SK-N-SH (cell line): ENCODE data around the gene PSMB2. TPM values are rescaled to one million over a fixed set of nuclear protein-coding genes. Genes with fewer than 3 reads are reported as not detected.

Experiments
- CTCF ChIA-PET: fragments of 300-600, 350-600 bp; formaldehyde crosslinking; extraction: SDS; loops from one replicate; lab custom pipeline; 2021; lab: Yijun Ruan, JAX
- POLR2A ChIA-PET: fragments of 350-600 bp; sonication (Branson Sonifier 250); formaldehyde crosslinking; extraction: SDS; loops from one replicate; lab custom pipeline; 2020; ENCODE audit warnings: antibody characterized with exemption, inconsistent platforms; lab: Yijun Ruan, JAX
- DNase-seq: peaks from one replicate; pipeline ENCODE4 v3.0.0; 2012
- H2AFZ ChIP-seq: fragments of 200-600 bp; sonication (generic); 2 replicates; pipeline ENCODE4 v1.8.1; 2016; ENCODE audit warnings: antibody characterized with exemption, mild to moderate bottlenecking, low read depth
- H3F3A ChIP-seq: fragments of 200-600 bp; sonication (generic); replicated peaks from 2 replicates; pipeline ENCODE3; 2016; ENCODE audit warnings: antibody characterized with exemption, mild to moderate bottlenecking; ENCODE audit not compliant: insufficient read depth
- H3K27ac ChIP-seq, 2 experiments: fragments of 200-500 bp in 1 of 2; fragments of 200-600 bp in 1 of 2; sonication (Bioruptor generic) in 1 of 2; sonication (generic), shearing (Covaris generic) in 1 of 2; 2 replicates each; pipeline versions ENCODE4 v1.5.1 to v1.6.1; 2014 to 2016; ENCODE audit warnings: low read depth in 2 of 2, inconsistent platforms in 1 of 2, low read length in 1 of 2, mild to moderate bottlenecking in 1 of 2, mixed read lengths in 1 of 2
- H3K27me3 ChIP-seq: fragments of 200-600 bp; sonication (generic), shearing (Covaris generic); 2 replicates; pipeline ENCODE4 v1.6.1; 2016; ENCODE audit warnings: mixed run types; ENCODE audit not compliant: insufficient read depth
- H3K36me3 ChIP-seq, 2 experiments: fragments of 200-500 bp in 1 of 2; fragments of 200-600 bp in 1 of 2; sonication (Bioruptor generic) in 1 of 2; sonication (generic) in 1 of 2; replicated peaks in 1 of 2; 2 replicates each; pipeline versions ENCODE3 to v1.5.1; 2014 to 2016; ENCODE audit warnings: low read length in 1 of 2, mild to moderate bottlenecking in 1 of 2; ENCODE audit not compliant: insufficient read depth in 2 of 2, control insufficient read depth in 1 of 2
- H3K4me1 ChIP-seq, 2 experiments: fragments of 200-500 bp in 1 of 2; fragments of 200-600 bp in 1 of 2; sonication (Bioruptor generic) in 1 of 2; sonication (generic), shearing (Covaris generic) in 1 of 2; 2 replicates each; pipeline versions ENCODE4 v1.5.1 to v1.6.1; 2014 to 2016; ENCODE audit warnings: low read depth in 1 of 2, low read length in 1 of 2, mixed run types in 1 of 2; ENCODE audit not compliant: insufficient read depth in 2 of 2, control insufficient read depth in 1 of 2
- H3K4me2 ChIP-seq: fragments of 200-600 bp; sonication (generic), shearing (Covaris generic); 2 replicates; pipeline ENCODE4 v1.6.1; 2017; ENCODE audit warnings: mixed run types
- H3K4me3 ChIP-seq, 2 experiments: fragments of 200-500 bp in 1 of 2; fragments of 200-600 bp in 1 of 2; sonication (Bioruptor generic) in 1 of 2; sonication (generic), shearing (Covaris generic) in 1 of 2; 2 replicates each; pipeline versions ENCODE4 v1.5.1 to v1.8.1; 2014 to 2016; ENCODE audit warnings: low read depth in 2 of 2, inconsistent platforms in 1 of 2, low read length in 1 of 2, mild to moderate bottlenecking in 1 of 2, mixed read lengths in 1 of 2, moderate library complexity in 1 of 2
- H3K79me2 ChIP-seq: fragments of 200-600 bp; sonication (generic); 2 replicates; pipeline ENCODE4 v1.8.1; 2017; ENCODE audit warnings: mild to moderate bottlenecking; ENCODE audit not compliant: insufficient read depth
- H3K9ac ChIP-seq: fragments of 200-600 bp; sonication (generic); 2 replicates; pipeline ENCODE4 v1.6.1; 2017; ENCODE audit warnings: mixed run types
- H3K9me2 ChIP-seq: fragments of 200-600 bp; sonication (generic); 2 replicates; pipeline ENCODE4 v1.6.1; 2017; ENCODE audit warnings: mixed run types
- H3K9me3 ChIP-seq: fragments of 200-600 bp; sonication (generic); 2 replicates; pipeline ENCODE4 v1.6.1; 2017; ENCODE audit warnings: mixed run types, mild to moderate bottlenecking, moderate library complexity
- H4K20me1 ChIP-seq: fragments of 200-600 bp; sonication (generic); 2 replicates; pipeline ENCODE4 v1.6.1; 2017; ENCODE audit warnings: mild to moderate bottlenecking, mixed run types; ENCODE audit not compliant: insufficient read depth
- CHD2 ChIP-seq: fragments of 150-350 bp; IDR thresholded peaks from 2 replicates; pipeline ENCODE4 v1.6.1; 2018; ENCODE audit warnings: low read length; ENCODE audit not compliant: partially characterized antibody
- CTCF ChIP-seq: fragments of 200-600 bp; sonication (generic); IDR thresholded peaks from 2 replicates; pipeline ENCODE4 v1.6.1; 2017; ENCODE audit warnings: antibody characterized with exemption, mild to moderate bottlenecking, moderate library complexity
- JUND ChIP-seq: IDR thresholded peaks from 2 replicates; pipeline ENCODE4 v1.4.0; 2012
- MEF2A ChIP-seq: IDR thresholded peaks from 2 replicates; pipeline ENCODE4 v1.4.0; 2012; ENCODE audit warnings: low read depth, borderline replicate concordance
- NFIC ChIP-seq: IDR thresholded peaks from 2 replicates; pipeline ENCODE4 v1.4.0; 2012; ENCODE audit warnings: borderline replicate concordance
- RCOR1 ChIP-seq: fragments of 150-350 bp; IDR thresholded peaks from 2 replicates; pipeline ENCODE4 v1.6.1; 2017; ENCODE audit warnings: antibody characterized with exemption, low read length
- SIN3A ChIP-seq: IDR thresholded peaks from 2 replicates; pipeline ENCODE4 v1.6.1; 2012; ENCODE audit warnings: low read depth, mild to moderate bottlenecking, low read length, moderate library complexity, borderline replicate concordance
- SMC3 ChIP-seq: IDR thresholded peaks from 2 replicates; pipeline ENCODE4 v1.6.1; 2012; ENCODE audit warnings: low read depth, low read length, improper control_type of control experiment
- TAF1 ChIP-seq: IDR thresholded peaks from 2 replicates; pipeline ENCODE4 v1.6.1; 2012; ENCODE audit warnings: low read depth, mild to moderate bottlenecking, low read length, moderate library complexity, borderline replicate concordance
- TCF12 ChIP-seq: IDR thresholded peaks from 2 replicates; pipeline ENCODE4 v1.4.0; 2012
- TEAD4 ChIP-seq: IDR thresholded peaks from 2 replicates; pipeline ENCODE4 v1.4.0; 2012; ENCODE audit warnings: mild to moderate bottlenecking, borderline replicate concordance; ENCODE audit not compliant: insufficient read depth
- WGBS: methylation state at CpG from one replicate; pipeline ENCODE4 v1.1.6; 2017; ENCODE audit warnings: low lambda C conversion rate; 5-methylcytosine and 5-hydroxymethylcytosine counted together
- polyA plus RNA-seq, 3 experiments: library from polyadenylated mRNA; depleted of rRNA; stranded (reverse); fragments of >200 nt; gene quantifications; 2 replicates each; pipeline ENCODE4 v1.2.3, GENCODE V29; 2012

PSMB2 gene
- polyA plus RNA-seq, 1 of the 3 experiments (the other 2 are of a cell fraction) = 83.5 TPM

GRCh38 chr1:35615440-35615839 is 25.9 kb downstream of the PSMB2 start:
- ChIA-PET POLR2A (no interaction called here), CTCF (interaction anchor here (1.1 to 1.4 kb wide), 2 partner anchors 100 to 111 kb away, joined by 4 to 5 read pairs; no protein-coding TSS in a partner anchor)
- Histone ChIP-seq H3F3A (no peaks in the 10 kb centered on the region), H3K27me3 (no peaks in the 10 kb centered on the region), H2AFZ (no peak overlapping the region), H3K79me2 (peaks cover 100% of the 10 kb centered on the region), H3K9me3 (no peaks in the 10 kb centered on the region), H4K20me1 (peaks cover 8% of the 10 kb centered on the region), H3K27ac (no peak overlapping the region), H3K9ac (no peak overlapping the region), H3K36me3 (peaks cover 31 to 49% of the 10 kb centered on the region in 2 experiments), H3K9me2 (no peaks in the 10 kb centered on the region), H3K4me2 (no peak overlapping the region), H3K4me1 (no peaks in the 10 kb centered on the region), H3K4me3 (no peak overlapping the region)
- no peak for TF ChIP-seq CTCF
- no peak for DNase-seq
- WGBS = 98% methylated on average over 8 of the region's 8 CpGs

- H2AFZ ChIP-seq = no peak overlapping the region
- no peak for DNase-seq
- POLR2A ChIA-PET = no interaction called here
- H4K20me1 ChIP-seq = peaks cover 9% of the 10 kb centered on the region; the same call in 1 of the 2 replicates
- H3K4me1 ChIP-seq = no peaks in the 10 kb centered on the region
- H3K4me3 ChIP-seq = no peak overlapping the region
- TF ChIP-seq CTCF (no peak), TCF12 (no peak), RCOR1 (no peak), SMC3 (no peak), SIN3A (no peak), CHD2 (no peak), TEAD4 (no peak), TAF1 (no peak), MEF2A (no peak), NFIC (no peak), JUND (no peak)
- peaks cover 92% of the 10 kb centered on the region for H3K79me2 ChIP-seq
- H3K4me2 ChIP-seq = no peak overlapping the region
- H3K27me3 ChIP-seq = no peaks in the 10 kb centered on the region
- H3K36me3 ChIP-seq = peaks cover 37 to 44% of the 10 kb centered on the region in 2 experiments
- H3K9ac ChIP-seq = no peak overlapping the region
- CTCF ChIA-PET = interaction anchor here (0.7 to 1.5 kb wide), 2 partner anchors 16 to 102 kb away, joined by 3 to 4 read pairs; no protein-coding TSS in a partner anchor
- H3K27ac ChIP-seq = no peak overlapping the region
- peaks cover 19% of the 10 kb centered on the region for H3F3A ChIP-seq
- H3K9me2 ChIP-seq = no peaks in the 10 kb centered on the region
- WGBS = 99% methylated on average over 7 of the region's 7 CpGs
- peaks cover 6% of the 10 kb centered on the region; the same call in 1 of the 2 replicates for H3K9me3 ChIP-seq
Observed at GRCh38 chr1:35611655-35612054, 29.7 kb downstream of the PSMB2 start.
